HCT116 (cell line): Measurements from ENCODE around the gene RCAN2.

ENCODE experiments used
- ATF3 ChIP-seq: IDR thresholded peaks from 2 replicates; pipeline ENCODE4 v1.6.1; 2012
- CTCF ChIP-seq, 3 experiments: fragments of 200-600 bp in 1 of 3; sonication (generic) in 1 of 3; IDR thresholded peaks in 2 of 3; conservative IDR thresholded peaks in 1 of 3; 2 replicates each; pipeline ENCODE4 v1.5.1; 2012 to 2017; ENCODE audit warnings: low read depth in 2 of 3, low read length in 2 of 3, antibody characterized with exemption in 1 of 3, borderline replicate concordance in 1 of 3, control low read depth in 1 of 3, mild to moderate bottlenecking in 1 of 3, mixed read lengths in 1 of 3, mixed run types in 1 of 3, moderate library complexity in 1 of 3; ENCODE audit not compliant: insufficient read depth in 1 of 3
- EZH2 ChIP-seq: fragments of 200-600 bp; sonication (generic); IDR thresholded peaks from 2 replicates; pipeline ENCODE4 v1.6.1; 2017; ENCODE audit warnings: antibody characterized with exemption, mixed run types
- MAX ChIP-seq: IDR thresholded peaks from 2 replicates; pipeline ENCODE4 v1.6.1; 2012
- POLR2A ChIP-seq: IDR thresholded peaks from 2 replicates; pipeline ENCODE4 v1.7.0; 2011; ENCODE audit warnings: borderline replicate concordance; ENCODE audit not compliant: insufficient read depth, insufficient read length; ENCODE audit errors: extremely low read depth
- POLR2AphosphoS5 ChIP-seq: IDR thresholded peaks from 2 replicates; pipeline ENCODE4 v1.6.1; 2011; ENCODE audit warnings: mild to moderate bottlenecking, low read depth, low read length, moderate library complexity
- RAD21 ChIP-seq: IDR thresholded peaks from 2 replicates; pipeline ENCODE4 v1.6.1; 2012; ENCODE audit warnings: low read depth, mild to moderate bottlenecking
- REST ChIP-seq: IDR thresholded peaks from 2 replicates; pipeline ENCODE4 v1.6.1; 2012; ENCODE audit warnings: low read depth
- SP1 ChIP-seq: IDR thresholded peaks from 2 replicates; pipeline ENCODE4 v1.6.1; 2012; ENCODE audit warnings: low read depth
- ZBTB33 ChIP-seq: IDR thresholded peaks from 2 replicates; pipeline ENCODE4 v1.6.1; 2011; ENCODE audit warnings: mild to moderate bottlenecking, low read length, moderate library complexity; ENCODE audit not compliant: insufficient replicate concordance; ENCODE audit errors: extremely low read depth
- ZFX ChIP-seq: fragments of 450-650 bp; IDR thresholded peaks from 2 replicates; pipeline ENCODE4 v1.6.1; 2017

GRCh38 chr6:46325561-46326530 is 165.4 kb downstream of the RCAN2 start:
- TF ChIP-seq POLR2AphosphoS5 (no peak), MAX (no peak), CTCF (IDR thresholded peaks at IDR 0.05 in 2 of 3, conservative IDR thresholded peaks at IDR 0.05 in 1 of 3; ENCODE audit: borderline replicate concordance in 1 of 3, insufficient read depth in 1 of 3, low read depth in 2 of 3, low read length in 2 of 3) (no peak), SP1 (no peak), ATF3 (no peak), POLR2A (no peak), EZH2 (no peak), ZBTB33 (no peak), ZFX (no peak), REST (no peak), RAD21 (no peak)
